ENCODE results near the gene RTF1. TPM values are rescaled to one million over a fixed set of nuclear protein-coding genes. Genes with fewer than 3 reads are reported as not detected.

Gene RTF1
- total and polyA plus RNA-seq, 4 donors = 15.4 to 36.8 (median 28.3) TPM

GRCh38 chr15:41476416-41477048 is 59.6 kb downstream of the RTF1 start:
- no peak overlapping the region for H3K4me3 ChIP-seq (ENCODE audit: low read length in 2 of 2)
- H3K9me3 ChIP-seq (ENCODE audit: control insufficient read depth, low read length) = no peaks in the 10 kb centered on the region
- peaks cover 16 to 18% of the 10 kb centered on the region in 2 donors for H3K36me3 ChIP-seq (ENCODE audit: control insufficient read depth in 1 of 2, insufficient read depth in 2 of 2, low read length in 1 of 2)
- H3K27me3 ChIP-seq (ENCODE audit: control insufficient read depth in 1 of 2, insufficient read depth in 2 of 2, low read length in 1 of 2) = no peaks in the 10 kb centered on the region
- no peak for ATAC-seq (ENCODE audit: low FRiP score)
- intact Hi-C loops (cut with DNase I) = no loop called here
- no peak overlapping the region for H3K27ac ChIP-seq (ENCODE audit: low read depth in 1 of 2, low read length in 2 of 2)
- H3K4me1 ChIP-seq (ENCODE audit: control insufficient read depth in 1 of 2, insufficient read depth in 2 of 2, low read length in 2 of 2) = no peaks in the 10 kb centered on the region
- no peak for DNase-seq
- 73 to 79% methylated on average over 5 of the region's 5 CpGs for WGBS, 2 donors

- no peaks in the 10 kb centered on the region for H3K9me3 ChIP-seq (ENCODE audit: control insufficient read depth, low read length)
- H3K36me3 ChIP-seq (ENCODE audit: control insufficient read depth in 1 of 2, insufficient read depth in 2 of 2, low read length in 1 of 2) = peaks cover 13 to 14% of the 10 kb centered on the region in 2 donors
- no peak overlapping the region for H3K27ac ChIP-seq (ENCODE audit: low read depth in 1 of 2, low read length in 2 of 2)
- ATAC-seq (ENCODE audit: low FRiP score) (no peak), DNase-seq (no peak)
- no peak overlapping the region for H3K4me3 ChIP-seq (ENCODE audit: low read length in 2 of 2)
- WGBS, 2 donors = 92 to 93% methylated on average over 12 of the region's 12 CpGs
- intact Hi-C loops (cut with DNase I) = no loop called here
- no peaks in the 10 kb centered on the region for H3K27me3 ChIP-seq (ENCODE audit: control insufficient read depth in 1 of 2, insufficient read depth in 2 of 2, low read length in 1 of 2)
- no peaks in the 10 kb centered on the region for H3K4me1 ChIP-seq (ENCODE audit: control insufficient read depth in 1 of 2, insufficient read depth in 2 of 2, low read length in 2 of 2)
Observed at GRCh38 chr15:41480396-41481140, 63.7 kb downstream of the RTF1 start.

GRCh38 chr15:41482110-41482877 is 65.4 kb downstream of the RTF1 start:
- DNase-seq = no peak
- Histone ChIP-seq H3K9me3 (ENCODE audit: control insufficient read depth, low read length) (no peaks in the 10 kb centered on the region), H3K4me3 (ENCODE audit: low read length in 2 of 2) (no peak overlapping the region), H3K27me3 (ENCODE audit: control insufficient read depth in 1 of 2, insufficient read depth in 2 of 2, low read length in 1 of 2) (no peaks in the 10 kb centered on the region), H3K27ac (ENCODE audit: low read depth in 1 of 2, low read length in 2 of 2) (no peak overlapping the region), H3K4me1 (ENCODE audit: control insufficient read depth in 1 of 2, insufficient read depth in 2 of 2, low read length in 2 of 2) (no peaks in the 10 kb centered on the region), H3K36me3 (ENCODE audit: control insufficient read depth in 1 of 2, insufficient read depth in 2 of 2, low read length in 1 of 2) (peaks cover 4 to 10% of the 10 kb centered on the region in 2 donors)
- no peak for ATAC-seq (ENCODE audit: low FRiP score)
- WGBS, 2 donors = 97% methylated on average over 9 of the region's 9 CpGs
- intact Hi-C loops (cut with DNase I) = no loop called here

GRCh38 chr15:41483115-41483514 is 66.2 kb downstream of the RTF1 start:
- ATAC-seq (ENCODE audit: low FRiP score) = no peak

GRCh38 chr15:41483519-41483918 is 66.6 kb downstream of the RTF1 start:
- peaks cover 4 to 9% of the 10 kb centered on the region in 2 donors for H3K36me3 ChIP-seq (ENCODE audit: control insufficient read depth in 1 of 2, insufficient read depth in 2 of 2, low read length in 1 of 2)
- DNase-seq (no peak), ATAC-seq (ENCODE audit: low FRiP score) (no peak)
- no peaks in the 10 kb centered on the region for H3K4me1 ChIP-seq (ENCODE audit: control insufficient read depth in 1 of 2, insufficient read depth in 2 of 2, low read length in 2 of 2)
- no peaks in the 10 kb centered on the region for H3K27me3 ChIP-seq (ENCODE audit: control insufficient read depth in 1 of 2, insufficient read depth in 2 of 2, low read length in 1 of 2)
- intact Hi-C loops (cut with DNase I) = no loop called here
- H3K9me3 ChIP-seq (ENCODE audit: control insufficient read depth, low read length) = no peaks in the 10 kb centered on the region
- H3K27ac ChIP-seq (ENCODE audit: low read depth in 1 of 2, low read length in 2 of 2) = no peak overlapping the region
- 91 to 94% methylated on average over 2 of the region's 2 CpGs for WGBS, 2 donors
- no peak overlapping the region for H3K4me3 ChIP-seq (ENCODE audit: low read length in 2 of 2)

More at GRCh38 chr15:41483115-41483514, 66.2 kb downstream of the RTF1 start:
- no peak for DNase-seq
- Histone ChIP-seq H3K36me3 (ENCODE audit: control insufficient read depth in 1 of 2, insufficient read depth in 2 of 2, low read length in 1 of 2) (peaks cover 4 to 10% of the 10 kb centered on the region in 2 donors), H3K4me3 (ENCODE audit: low read length in 2 of 2) (no peak overlapping the region), H3K9me3 (ENCODE audit: control insufficient read depth, low read length) (no peaks in the 10 kb centered on the region), H3K4me1 (ENCODE audit: control insufficient read depth in 1 of 2, insufficient read depth in 2 of 2, low read length in 2 of 2) (no peaks in the 10 kb centered on the region), H3K27ac (ENCODE audit: low read depth in 1 of 2, low read length in 2 of 2) (no peak overlapping the region), H3K27me3 (ENCODE audit: control insufficient read depth in 1 of 2, insufficient read depth in 2 of 2, low read length in 1 of 2) (no peaks in the 10 kb centered on the region)
- intact Hi-C loops (cut with DNase I) = no loop called here

GRCh38 chr15:41484937-41485625 is 68.2 kb downstream of the RTF1 start:
- no peaks in the 10 kb centered on the region for H3K9me3 ChIP-seq (ENCODE audit: control insufficient read depth, low read length)
- DNase-seq (no peak), ATAC-seq (ENCODE audit: low FRiP score) (no peak)
- intact Hi-C loops (cut with DNase I) = no loop called here
- peaks cover 0 to 6% of the 10 kb centered on the region in 2 donors for H3K36me3 ChIP-seq (ENCODE audit: control insufficient read depth in 1 of 2, insufficient read depth in 2 of 2, low read length in 1 of 2)
- WGBS, 2 donors = 64 to 71% methylated on average over 9 to 11 of the region's 11 CpGs
- H3K27ac ChIP-seq (ENCODE audit: low read depth in 1 of 2, low read length in 2 of 2) = no peak overlapping the region
- H3K4me3 ChIP-seq (ENCODE audit: low read length in 2 of 2) = no peak overlapping the region
- no peaks in the 10 kb centered on the region for H3K27me3 ChIP-seq (ENCODE audit: control insufficient read depth in 1 of 2, insufficient read depth in 2 of 2, low read length in 1 of 2)
- no peaks in the 10 kb centered on the region for H3K4me1 ChIP-seq (ENCODE audit: control insufficient read depth in 1 of 2, insufficient read depth in 2 of 2, low read length in 2 of 2)

- WGBS, 2 donors = 81 to 82% methylated on average over 43 of the region's 43 CpGs
- H3K36me3 ChIP-seq (ENCODE audit: control insufficient read depth in 1 of 2, insufficient read depth in 2 of 2, low read length in 1 of 2) = no peaks in the 10 kb centered on the region
- H3K9me3 ChIP-seq (ENCODE audit: control insufficient read depth, low read length) = no peaks in the 10 kb centered on the region
- H3K4me3 ChIP-seq (ENCODE audit: low read length in 2 of 2) = no peak overlapping the region
- H3K27ac ChIP-seq (ENCODE audit: low read depth in 1 of 2, low read length in 2 of 2) = no peak overlapping the region
- ATAC-seq (ENCODE audit: low FRiP score) (no peak), DNase-seq (no peak)
- intact Hi-C loops (cut with DNase I) = no loop called here
- no peaks in the 10 kb centered on the region for H3K27me3 ChIP-seq (ENCODE audit: control insufficient read depth in 1 of 2, insufficient read depth in 2 of 2, low read length in 1 of 2)
- H3K4me1 ChIP-seq (ENCODE audit: control insufficient read depth in 1 of 2, insufficient read depth in 2 of 2, low read length in 2 of 2) = no peaks in the 10 kb centered on the region
Observed at GRCh38 chr15:41486286-41486685, 69.4 kb downstream of the RTF1 start.

GRCh38 chr15:41487381-41487780 is 70.5 kb downstream of the RTF1 start:
- Histone ChIP-seq H3K4me1 (ENCODE audit: control insufficient read depth in 1 of 2, insufficient read depth in 2 of 2, low read length in 2 of 2) (no peaks in the 10 kb centered on the region), H3K9me3 (ENCODE audit: control insufficient read depth, low read length) (no peaks in the 10 kb centered on the region), H3K36me3 (ENCODE audit: control insufficient read depth in 1 of 2, insufficient read depth in 2 of 2, low read length in 1 of 2) (no peaks in the 10 kb centered on the region), H3K4me3 (ENCODE audit: low read length in 2 of 2) (no peak overlapping the region), H3K27ac (ENCODE audit: low read depth in 1 of 2, low read length in 2 of 2) (no peak overlapping the region), H3K27me3 (ENCODE audit: control insufficient read depth in 1 of 2, insufficient read depth in 2 of 2, low read length in 1 of 2) (no peaks in the 10 kb centered on the region)
- ATAC-seq (ENCODE audit: low FRiP score) (no peak), DNase-seq (no peak)
- 88 to 90% methylated on average over 9 of the region's 9 CpGs for WGBS, 2 donors
- intact Hi-C loops (cut with DNase I) = no loop called here
